HG03520 (cell line): ENCODE results near the gene UBE3C.
A peak's percentile ranks its signal among the peaks of the same experiment; 100 is the strongest.

Source experiments
- ATAC-seq: cut with Tn5 transposase; IDR thresholded peaks from one replicate; pipeline ENCODE4 v1.9.1; 2021; ENCODE audit warnings: mild to moderate bottlenecking, moderate library complexity; ENCODE audit not compliant: unreplicated experiment

Gene UBE3C

GRCh38 chr7:157291404-157292080, 152.8 kb downstream of the UBE3C start:
- no peak for ATAC-seq

- ATAC-seq: no peak
Measured at GRCh38 chr7:157292258-157292657, 153.5 kb downstream of the UBE3C start.

- ATAC-seq: no peak
Measured at GRCh38 chr7:157292770-157293412, 154.2 kb downstream of the UBE3C start.

GRCh38 chr7:157293413-157293788, 154.7 kb downstream of the UBE3C start:
- no peak for ATAC-seq

- ATAC-seq: no peak
Measured at GRCh38 chr7:157294773-157295172, 156.0 kb downstream of the UBE3C start.

GRCh38 chr7:157295338-157295737, 156.6 kb downstream of the UBE3C start:
- no peak for ATAC-seq

GRCh38 chr7:157297185-157297584, 158.5 kb downstream of the UBE3C start:
- ATAC-seq: no peak

- no peak for ATAC-seq
Measured at GRCh38 chr7:157299317-157299612, 160.5 kb downstream of the UBE3C start.

GRCh38 chr7:157299613-157300368, 161.1 kb downstream of the UBE3C start:
- ATAC-seq: no peak

GRCh38 chr7:157300369-157300825, 161.7 kb downstream of the UBE3C start:
- no peak for ATAC-seq

- ATAC-seq: no peak
Measured at GRCh38 chr7:157301610-157302120, 162.9 kb downstream of the UBE3C start.

GRCh38 chr7:157306846-157307838, 168.4 kb downstream of the UBE3C start:
- ATAC-seq: no peak

- no peak for ATAC-seq
Measured at GRCh38 chr7:157309988-157310668, 171.4 kb downstream of the UBE3C start.

GRCh38 chr7:157310676-157311185, 172.0 kb downstream of the UBE3C start:
- no peak for ATAC-seq

- ATAC-seq: no peak
Measured at GRCh38 chr7:157312941-157313340, 174.2 kb downstream of the UBE3C start.

GRCh38 chr7:157313645-157314044, 174.9 kb downstream of the UBE3C start:
- ATAC-seq: no peak

- ATAC-seq: peak; percentile 76
Measured at GRCh38 chr7:157318015-157318706, 179.4 kb downstream of the UBE3C start.
